CD4-positive, alpha-beta T cell treated with Interferon alpha-2 for 1 hour (primary cell): ENCODE data around the gene UTP14A.

ENCODE experiments used
- DNase-seq, 2 donors: peaks; one replicate each; pipeline ENCODE4 v3.0.0-alpha.2; 2020 to 2022

UTP14A gene

GRCh38 chrX:129953881-129954280, 47.9 kb downstream of the UTP14A start:
- no peak for DNase-seq

DNA sequence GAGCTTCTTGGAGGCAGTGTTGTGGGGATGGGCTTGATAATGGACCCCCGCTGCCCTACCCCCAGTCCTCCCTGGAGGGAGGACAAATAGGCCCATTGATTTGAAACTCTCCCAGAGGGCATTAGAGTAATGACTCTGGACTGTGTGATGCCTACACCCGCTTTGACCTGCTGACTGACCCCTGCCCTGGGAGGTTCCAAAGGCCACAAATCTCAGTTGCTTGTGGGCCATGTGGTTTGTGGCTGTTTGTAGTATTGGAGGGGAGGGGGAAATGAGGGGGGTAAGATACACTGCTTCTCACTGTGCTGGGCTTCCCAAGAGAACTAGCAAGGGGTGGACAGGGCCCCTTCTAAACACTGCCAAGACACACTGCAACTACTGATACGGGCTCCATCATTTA, 48.8 kb downstream of the UTP14A start:
- DNase-seq, result no peak

- no peak for DNase-seq
Measured at GRCh38 chrX:129955682-129956081, 49.7 kb downstream of the UTP14A start.

DNA sequence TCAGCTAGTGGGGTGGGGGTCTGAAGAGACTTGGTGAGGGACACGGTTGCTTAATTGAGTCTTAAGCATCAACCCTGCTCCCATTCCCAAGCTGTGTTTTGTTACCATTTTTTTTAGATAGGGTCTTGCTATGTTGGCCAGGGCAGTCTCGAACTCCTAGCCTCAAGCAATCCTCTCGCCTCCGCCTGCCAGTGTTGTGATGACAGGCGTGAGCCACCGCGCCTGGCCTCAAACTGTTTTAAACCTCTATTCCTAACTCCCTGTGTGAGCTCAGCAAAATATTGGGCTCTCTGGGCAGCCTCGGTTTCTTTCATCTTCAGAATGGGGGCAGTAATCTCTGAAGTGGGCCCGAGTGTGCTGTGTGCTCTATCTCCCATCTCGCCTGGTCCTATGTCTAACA, 50.2 kb downstream of the UTP14A start:
- DNase-seq, result no peak

GRCh38 chrX:129956765-129957164, 50.8 kb downstream of the UTP14A start:
- DNase-seq, result no peak

GRCh38 chrX:129957241-129958082, 51.5 kb downstream of the UTP14A start:
- DNase-seq, result peak; percentile 54 to 72

DNA sequence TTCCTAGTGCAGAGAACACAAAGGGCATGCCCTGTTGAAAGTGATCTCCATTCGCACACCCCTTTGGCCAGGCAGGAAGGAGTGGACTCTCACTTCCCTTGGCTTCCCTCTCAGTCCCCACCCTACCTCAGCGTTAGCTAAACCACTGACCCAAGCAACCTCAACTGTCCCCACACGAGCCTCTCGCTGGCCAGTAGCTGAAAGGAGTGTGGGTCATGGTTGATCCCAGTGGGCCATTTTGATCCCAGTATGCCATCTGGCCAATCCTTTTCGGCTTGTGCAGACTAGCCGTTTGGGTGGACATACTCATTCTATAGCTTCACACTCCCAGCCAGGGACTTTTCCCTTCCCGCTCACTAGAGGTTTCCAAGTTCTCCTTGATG, 52.1 kb downstream of the UTP14A start:
- DNase-seq, result no peak

- DNase-seq, result no peak
Measured at GRCh38 chrX:129958814-129959492, 53.0 kb downstream of the UTP14A start.

DNA sequence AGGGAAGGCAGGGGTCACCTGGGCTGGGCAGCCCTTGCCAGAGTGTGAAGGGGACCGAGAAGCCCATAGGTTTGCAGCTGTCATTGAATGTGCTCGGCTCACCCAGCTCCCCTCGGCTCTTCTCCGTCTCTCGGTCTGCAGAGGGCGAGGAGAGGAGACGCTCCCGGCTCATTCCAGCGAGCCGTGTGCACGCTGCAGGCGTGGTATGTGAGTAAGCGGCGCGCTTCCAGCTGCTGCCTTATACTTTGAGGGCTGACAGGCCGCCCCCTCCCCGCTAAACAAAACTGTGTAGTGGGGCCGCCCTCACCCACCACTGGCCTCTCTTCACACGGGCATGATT, 53.5 kb downstream of the UTP14A start:
- no peak for DNase-seq

- DNase-seq, result peak; percentile 69 to 74
Measured at GRCh38 chrX:129961180-129962083, 55.5 kb downstream of the UTP14A start.

- DNase-seq, result no peak
Measured at GRCh38 chrX:129963729-129964128, 57.8 kb downstream of the UTP14A start.

DNA sequence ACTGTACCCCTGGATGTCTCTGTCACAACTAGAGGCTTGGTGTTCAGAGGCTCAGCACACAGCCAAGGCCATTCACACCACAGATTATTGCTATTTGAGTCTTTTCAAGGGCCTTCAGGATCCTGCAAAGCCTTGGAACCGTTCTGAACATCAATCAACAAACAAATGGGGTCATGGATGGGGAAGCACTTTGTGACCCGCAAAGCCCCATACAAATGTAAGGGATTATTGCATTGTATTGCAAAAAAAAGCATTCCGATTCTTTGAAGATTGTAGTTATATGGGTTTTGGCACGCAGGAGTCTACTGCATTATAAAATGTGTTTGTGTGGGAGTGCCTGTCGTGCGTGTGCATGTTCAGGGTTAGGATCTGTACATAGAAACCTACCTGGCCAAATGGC, 59.2 kb downstream of the UTP14A start:
- DNase-seq, result no peak

DNA sequence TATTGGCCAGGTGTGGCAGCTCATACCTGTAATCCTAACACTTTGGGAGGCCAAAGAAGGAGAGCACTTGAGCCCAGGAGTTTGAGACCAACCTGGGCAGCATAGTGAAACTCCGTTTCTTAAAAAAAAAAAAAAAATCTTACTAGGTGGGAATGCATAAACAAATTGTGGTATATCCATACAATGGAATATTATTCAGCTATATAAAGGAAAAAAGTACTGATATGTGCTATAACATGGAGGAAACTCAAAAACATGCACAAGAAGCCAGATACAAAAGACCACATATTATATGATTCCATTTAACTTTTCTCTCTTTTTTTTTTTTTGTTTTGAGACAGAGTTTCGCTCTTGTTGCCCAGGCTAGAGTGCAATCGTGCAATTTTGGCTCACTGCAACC, 63.0 kb downstream of the UTP14A start:
- no peak for DNase-seq

GRCh38 chrX:129976441-129976840, 70.5 kb downstream of the UTP14A start:
- DNase-seq, result no peak
